Prostate gland (tissue), 2 donors: ENCODE data around the gene SMPDL3A. TPM values are rescaled to one million over a fixed set of nuclear protein-coding genes. Genes with fewer than 3 reads are reported as not detected.
A peak's percentile ranks its signal among the peaks of the same experiment; 100 is the strongest.

Source experiments
- DNase-seq: peaks from one replicate; pipeline ENCODE4 v3.0.0-alpha.2; 2019; ENCODE audit warnings: low spot score
- H3K27ac ChIP-seq, 2 donors: fragments of 200-600 bp; sonication (generic); 2 replicates each; pipeline ENCODE4 v1.5.1; 2017 to 2019
- H3K27me3 ChIP-seq: fragments of 200-600 bp; sonication (generic); replicated peaks from 2 replicates; pipeline ENCODE4 v1.5.1; 2019; ENCODE audit not compliant: insufficient read depth
- H3K36me3 ChIP-seq, 2 donors: fragments of 200-600 bp; sonication (generic); 1 replicate in 1 of 2; 2 replicates in 1 of 2; pipeline versions ENCODE4 v1.5.1 to v1.8.1; 2017 to 2019
- H3K4me1 ChIP-seq: fragments of 200-600 bp; sonication (generic); replicated peaks from 2 replicates; pipeline ENCODE4 v1.5.1; 2019
- H3K4me3 ChIP-seq, 2 donors: fragments of 200-600 bp; sonication (generic); 2 replicates each; pipeline ENCODE4 v1.5.1; 2017 to 2019
- H3K9me3 ChIP-seq: fragments of 200-600 bp; sonication (generic); 2 replicates; pipeline ENCODE4 v1.5.1; 2017
- CTCF ChIP-seq, 4 experiments: fragments of 200-600 bp in 2 of 4; fragments of 450-650 bp in 2 of 4; sonication (generic) in 2 of 4; IDR thresholded peaks; 1 replicate in 3 of 4; 2 replicates in 1 of 4; pipeline ENCODE4 v1.5.1; 2016 to 2019; ENCODE audit warnings: antibody characterized with exemption in 4 of 4, mild to moderate bottlenecking in 2 of 4, moderate library complexity in 2 of 4
- POLR2A ChIP-seq: fragments of 450-650 bp; IDR thresholded peaks from one replicate; pipeline ENCODE4 v1.6.1; 2016; ENCODE audit warnings: antibody characterized with exemption, mild to moderate bottlenecking
- POLR2AphosphoS5 ChIP-seq: sonication (generic); formaldehyde crosslinking; IDR thresholded peaks from one replicate; pipeline ENCODE4 v1.6.1; 2017; ENCODE audit warnings: antibody characterized with exemption
- WGBS: methylation state at CpG from one replicate; pipeline ENCODE4 v1.1.5; 2018; 5-methylcytosine and 5-hydroxymethylcytosine counted together
- intact Hi-C: fragments of 100-400 bp; cut with DNase I; formaldehyde crosslinking; loops from one replicate; pipeline ENCODE4 v1.14.2; 2022
- total RNA-seq, 2 donors: library from RNA; depleted of rRNA; stranded (reverse); fragments of >200 nt; gene quantifications; one replicate each; pipeline ENCODE4 v1.1.0, GENCODE V29; 2016

Gene SMPDL3A
- total RNA-seq, 2 donors from 2014 or later: 7.6 to 30.7 TPM

DNA sequence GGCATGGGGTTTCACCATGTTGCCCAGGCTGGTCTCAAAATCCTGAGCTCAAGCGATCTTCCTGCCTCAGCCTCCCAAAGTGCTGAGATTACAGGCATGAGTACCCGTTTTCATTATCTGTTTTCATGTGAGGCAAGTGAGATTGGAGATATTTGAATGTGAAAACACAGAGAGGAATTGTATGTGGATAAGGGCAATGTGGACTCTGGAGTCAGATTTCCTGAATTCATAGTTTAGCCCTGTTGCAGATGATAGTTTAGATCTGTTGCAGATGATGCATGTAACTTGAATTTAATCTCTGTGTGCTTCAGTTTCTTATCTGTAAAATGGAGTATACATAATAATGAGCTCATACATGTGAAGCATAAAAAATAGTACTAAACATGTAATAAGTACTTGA is 3.7 kb downstream of the SMPDL3A start:
- Histone ChIP-seq H3K9me3 (no peaks in the 10 kb centered on the region), H3K27ac (no peak overlapping the region), H3K4me1 (no peaks in the 10 kb centered on the region), H3K36me3 (no peaks in the 10 kb centered on the region), H3K4me3 (no peak overlapping the region), H3K27me3 (no peaks in the 10 kb centered on the region)
- no peak for DNase-seq
- TF ChIP-seq POLR2A (no peak), CTCF (IDR thresholded peaks at IDR 0.05) (no peak), POLR2AphosphoS5 (no peak)
- intact Hi-C loops: no loop called here
- WGBS: 80% methylated on average over 2 of the region's 2 CpGs

GRCh38 chr6:122797537-122797936 is 8.5 kb downstream of the SMPDL3A start:
- WGBS: 97% methylated on average over 3 of the region's 3 CpGs
- Histone ChIP-seq H3K4me3 (no peak overlapping the region), H3K9me3 (no peaks in the 10 kb centered on the region), H3K36me3 (no peaks in the 10 kb centered on the region), H3K27ac (no peak overlapping the region), H3K27me3 (no peaks in the 10 kb centered on the region), H3K4me1 (no peaks in the 10 kb centered on the region)
- intact Hi-C loops: no loop called here
- no peak for DNase-seq
- no peak for TF ChIP-seq POLR2AphosphoS5
- TF ChIP-seq CTCF (IDR thresholded peaks at IDR 0.05): no peak
- TF ChIP-seq POLR2A: no peak

GRCh38 chr6:122798099-122798641 is 9.1 kb downstream of the SMPDL3A start:
- Histone ChIP-seq H3K36me3 (no peaks in the 10 kb centered on the region), H3K4me3 (no peak overlapping the region), H3K27me3 (no peaks in the 10 kb centered on the region), H3K4me1 (no peaks in the 10 kb centered on the region), H3K9me3 (no peaks in the 10 kb centered on the region), H3K27ac (peak overlapping the region in 1 of 2 donors; percentile 28)
- 46% methylated on average over 6 of the region's 6 CpGs for WGBS
- no peak for TF ChIP-seq POLR2A
- TF ChIP-seq CTCF (IDR thresholded peaks at IDR 0.05): no peak
- TF ChIP-seq POLR2AphosphoS5: peak; percentile 10
- DNase-seq: peak; percentile 13
- intact Hi-C loops: no loop called here

- H3K9me3 ChIP-seq: no peaks in the 10 kb centered on the region
- 78% methylated on average over 4 of the region's 4 CpGs for WGBS
- H3K27me3 ChIP-seq: no peaks in the 10 kb centered on the region
- no peaks in the 10 kb centered on the region for H3K36me3 ChIP-seq
- intact Hi-C loops: no loop called here
- H3K27ac ChIP-seq: peak overlapping the region in 1 of 2 donors; percentile 28
- DNase-seq: no peak
- no peaks in the 10 kb centered on the region for H3K4me1 ChIP-seq
- no peak for TF ChIP-seq CTCF (IDR thresholded peaks at IDR 0.05)
- no peak for TF ChIP-seq POLR2AphosphoS5
- TF ChIP-seq POLR2A: no peak
- H3K4me3 ChIP-seq: no peak overlapping the region
Measured at GRCh38 chr6:122799140-122799745, 10.2 kb downstream of the SMPDL3A start.
